ENCODE results near the gene PPIF. TPM values are rescaled to one million over a fixed set of nuclear protein-coding genes. Genes with fewer than 3 reads are reported as not detected.

The PPIF gene
- total and polyA plus RNA-seq, 2 of the 13 experiments (the other 11 are each of a cell fraction or from before 2014, with no cell fraction given) = 147 to 157 TPM

- no peaks in the 10 kb centered on the region for H3K9me3 ChIP-seq (ENCODE audit: low read length)
- no peaks in the 10 kb centered on the region for H4K20me1 ChIP-seq (ENCODE audit: insufficient read depth, low read length)
- no peak overlapping the region for H3K9ac ChIP-seq (ENCODE audit: insufficient read depth, low read depth, low read length)
- H2AFZ ChIP-seq (ENCODE audit: low read length) = no peak overlapping the region
- no peak overlapping the region for H3K4me3 ChIP-seq (replicated peaks in 1 of 3; ENCODE audit: insufficient read depth in 1 of 3, low read depth in 2 of 3, low read length in 3 of 3)
- H3K79me2 ChIP-seq (ENCODE audit: insufficient read depth, low read length) = no peaks in the 10 kb centered on the region
- in situ Hi-C loops (cut with HindIII; ENCODE audit: extremely low pct_ligation_motif_present, low pct_unique_long_range_greater_than_20kb) (no loop called here), intact Hi-C loops (cut with micrococcal nuclease; ENCODE audit: unreplicated experiment) (no loop called here)
- ATAC-seq = no peak
- peaks cover 51% of the 10 kb centered on the region for H3K4me1 ChIP-seq (ENCODE audit: insufficient read depth, low read length)
- DNase-seq (ENCODE audit: low spot score) = no peak
- no TSS peak for BruUV-seq (replicated peaks)
- H3K36me3 ChIP-seq (replicated peaks in 1 of 2; ENCODE audit: control insufficient read depth in 1 of 2, insufficient read depth in 2 of 2, low read length in 2 of 2) = peaks cover 0 to 1% of the 10 kb centered on the region in 2 experiments; a peak in 2 of 5 replicates
- no peak overlapping the region for H3K27ac ChIP-seq (ENCODE audit: extremely low read length, insufficient read depth, low read length)
- H3K4me2 ChIP-seq (ENCODE audit: low read depth, low read length) = no peak overlapping the region
- ChIA-PET CTCF (ENCODE audit: low intra/inter-chr PET ratio, low total read pairs) (no interaction called here), POLR2A (no interaction called here)
- WGBS (ENCODE audit: low lambda C conversion rate) = 71% methylated on average over 11 of the region's 17 CpGs
- FAIRE-seq = no peak
- H3K27me3 ChIP-seq (ENCODE audit: control insufficient read depth in 1 of 2, insufficient read depth in 2 of 2, low read length in 2 of 2) = no peaks in the 10 kb centered on the region
- TF ChIP-seq ZNF687 (CRISPR knock-in tag; IDR thresholded peaks at IDR 0.05) (peak; percentile 19; the same call in 1 of the 2 replicates), RXRA (CRISPR knock-in tag; IDR thresholded peaks at IDR 0.05) (peak; percentile 24; the same call in 1 of the 2 replicates), ZNF614 (CRISPR knock-in tag; IDR thresholded peaks at IDR 0.05; ENCODE audit: borderline replicate concordance) (no peak), KIAA2018 (CRISPR knock-in tag; IDR thresholded peaks at IDR 0.05; ENCODE audit: borderline replicate concordance) (no peak), ZNF496 (CRISPR knock-in tag; IDR thresholded peaks at IDR 0.05; ENCODE audit: insufficient replicate concordance) (no peak), NFE2L1 (CRISPR knock-in tag; IDR thresholded peaks at IDR 0.05; ENCODE audit: borderline replicate concordance) (no peak), HNF4A (CRISPR knock-in tag; IDR thresholded peaks at IDR 0.05) (peak; percentile 35; the same call in 1 of the 2 replicates), THRA (CRISPR knock-in tag; IDR thresholded peaks at IDR 0.05; ENCODE audit: borderline replicate concordance) (peak; percentile 82; the same call in 1 of the 2 replicates)
Observed at GRCh38 chr10:79397575-79398303, 50.5 kb downstream of the PPIF start.

Data from HepG2 (cell line).